ENCODE data around the gene ARHGAP8.

Gene ARHGAP8

GRCh38 chr22:44823806-44824205 is 71.4 kb downstream of the ARHGAP8 start:
- no peak overlapping the region for H3K4me3 ChIP-seq (replicated peaks; ENCODE audit: low read depth, low read length)
- no peak for TF ChIP-seq CTCF (IDR thresholded peaks at IDR 0.05; ENCODE audit: low read length, missing control alignments)
- DNase-seq (ENCODE audit: low read depth): no peak

- no peak for TF ChIP-seq CTCF (IDR thresholded peaks at IDR 0.05; ENCODE audit: low read length, missing control alignments)
- DNase-seq (ENCODE audit: low read depth): no peak
These were observed 71.9 kb downstream of the ARHGAP8 start for GRCh38 chr22:44824271-44824670.

GRCh38 chr22:44825310-44826150 is 73.2 kb downstream of the ARHGAP8 start:
- no peak for DNase-seq (ENCODE audit: low read depth)
- TF ChIP-seq CTCF (IDR thresholded peaks at IDR 0.05; ENCODE audit: low read length, missing control alignments): no peak
- H3K4me3 ChIP-seq (replicated peaks; ENCODE audit: low read depth, low read length): no peak overlapping the region

More at GRCh38 chr22:44824271-44824670, 71.9 kb downstream of the ARHGAP8 start:
- no peak overlapping the region for H3K4me3 ChIP-seq (replicated peaks; ENCODE audit: low read depth, low read length)

GRCh38 chr22:44827666-44828190 is 75.4 kb downstream of the ARHGAP8 start:
- no peak overlapping the region for H3K4me3 ChIP-seq (replicated peaks; ENCODE audit: low read depth, low read length)
- no peak for TF ChIP-seq CTCF (IDR thresholded peaks at IDR 0.05; ENCODE audit: low read length, missing control alignments)
- DNase-seq (ENCODE audit: low read depth): no peak

- TF ChIP-seq CTCF (IDR thresholded peaks at IDR 0.05; ENCODE audit: low read length, missing control alignments): peak; percentile 43
- H3K4me3 ChIP-seq (replicated peaks; ENCODE audit: low read depth, low read length): no peak overlapping the region
- DNase-seq (ENCODE audit: low read depth): no peak
These were observed 75.8 kb downstream of the ARHGAP8 start for GRCh38 chr22:44828193-44828592.

GRCh38 chr22:44831885-44832284 is 79.5 kb downstream of the ARHGAP8 start:
- TF ChIP-seq CTCF (IDR thresholded peaks at IDR 0.05; ENCODE audit: low read length, missing control alignments): no peak
- no peak for DNase-seq (ENCODE audit: low read depth)
- H3K4me3 ChIP-seq (replicated peaks; ENCODE audit: low read depth, low read length): no peak overlapping the region

All from fibroblast of pulmonary artery (primary cell).